ENCODE results near the gene SLC12A1. TPM values are rescaled to one million over a fixed set of nuclear protein-coding genes. Genes with fewer than 3 reads are reported as not detected.

Gene SLC12A1
- total RNA-seq, 1 donor from 2014 or later, result not detected

DNA sequence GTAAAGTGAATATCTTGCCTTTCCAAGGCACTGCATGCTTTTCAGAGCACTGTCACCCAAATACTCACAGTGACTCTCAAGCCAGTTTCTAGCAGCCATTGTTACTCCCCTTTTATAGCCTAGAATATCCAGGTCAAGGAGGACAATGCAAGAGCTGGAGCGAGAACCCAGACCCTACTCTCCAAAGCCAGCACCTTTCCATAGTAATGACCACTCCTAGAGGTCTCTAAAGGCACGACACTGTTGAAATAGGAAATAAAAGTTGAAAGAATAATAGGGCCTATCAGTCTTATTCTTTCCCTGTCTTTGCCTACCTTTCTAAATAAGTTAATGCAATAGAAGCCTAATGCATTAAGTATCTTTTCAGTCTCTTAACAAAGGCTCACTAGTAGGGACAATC lies 91.6 kb downstream of the SLC12A1 start:
- no peak overlapping the region for H2AFZ ChIP-seq (replicated peaks)
- H3K27me3 ChIP-seq, result no peaks in the 10 kb centered on the region
- no peaks in the 10 kb centered on the region for H4K20me1 ChIP-seq (ENCODE audit: low read depth)
- Mint-ChIP-seq H3K4me3 (no peak overlapping the region), H3K27me3 (ENCODE audit: insufficient read depth, low read depth) (no peaks in the 10 kb centered on the region), H3K36me3 (no peaks in the 10 kb centered on the region), H3K9me3 (peaks cover 2% of the 10 kb centered on the region), H3K4me1 (peaks cover 30% of the 10 kb centered on the region), H3K27ac (no peak overlapping the region)
- H3K36me3 ChIP-seq, result no peaks in the 10 kb centered on the region
- no peak overlapping the region for H3K9ac ChIP-seq
- H3F3A ChIP-seq (ENCODE audit: low read depth), result peaks cover 27% of the 10 kb centered on the region
- H3K27ac ChIP-seq, result no peak overlapping the region
- no peak for TF ChIP-seq EZH2 (IDR thresholded peaks at IDR 0.05)
- no peak for TF ChIP-seq EZH2phosphoT487 (IDR thresholded peaks at IDR 0.05)
- TF ChIP-seq, protein P1, sequence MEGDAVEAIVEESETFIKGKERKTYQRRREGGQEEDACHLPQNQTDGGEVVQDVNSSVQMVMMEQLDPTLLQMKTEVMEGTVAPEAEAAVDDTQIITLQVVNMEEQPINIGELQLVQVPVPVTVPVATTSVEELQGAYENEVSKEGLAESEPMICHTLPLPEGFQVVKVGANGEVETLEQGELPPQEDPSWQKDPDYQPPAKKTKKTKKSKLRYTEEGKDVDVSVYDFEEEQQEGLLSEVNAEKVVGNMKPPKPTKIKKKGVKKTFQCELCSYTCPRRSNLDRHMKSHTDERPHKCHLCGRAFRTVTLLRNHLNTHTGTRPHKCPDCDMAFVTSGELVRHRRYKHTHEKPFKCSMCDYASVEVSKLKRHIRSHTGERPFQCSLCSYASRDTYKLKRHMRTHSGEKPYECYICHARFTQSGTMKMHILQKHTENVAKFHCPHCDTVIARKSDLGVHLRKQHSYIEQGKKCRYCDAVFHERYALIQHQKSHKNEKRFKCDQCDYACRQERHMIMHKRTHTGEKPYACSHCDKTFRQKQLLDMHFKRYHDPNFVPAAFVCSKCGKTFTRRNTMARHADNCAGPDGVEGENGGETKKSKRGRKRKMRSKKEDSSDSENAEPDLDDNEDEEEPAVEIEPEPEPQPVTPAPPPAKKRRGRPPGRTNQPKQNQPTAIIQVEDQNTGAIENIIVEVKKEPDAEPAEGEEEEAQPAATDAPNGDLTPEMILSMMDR (IDR thresholded peaks at IDR 0.05), result no peak
- no peak for DNase-seq (ENCODE audit: low spot score)
- H3K79me2 ChIP-seq (ENCODE audit: low read depth), result no peaks in the 10 kb centered on the region
- no peaks in the 10 kb centered on the region for H3K9me3 ChIP-seq (ENCODE audit: low read depth)
- H3K4me3 ChIP-seq, result no peak overlapping the region
- no peak overlapping the region for H3K4me2 ChIP-seq
- H3K4me1 ChIP-seq, result peaks cover 35% of the 10 kb centered on the region

DNA sequence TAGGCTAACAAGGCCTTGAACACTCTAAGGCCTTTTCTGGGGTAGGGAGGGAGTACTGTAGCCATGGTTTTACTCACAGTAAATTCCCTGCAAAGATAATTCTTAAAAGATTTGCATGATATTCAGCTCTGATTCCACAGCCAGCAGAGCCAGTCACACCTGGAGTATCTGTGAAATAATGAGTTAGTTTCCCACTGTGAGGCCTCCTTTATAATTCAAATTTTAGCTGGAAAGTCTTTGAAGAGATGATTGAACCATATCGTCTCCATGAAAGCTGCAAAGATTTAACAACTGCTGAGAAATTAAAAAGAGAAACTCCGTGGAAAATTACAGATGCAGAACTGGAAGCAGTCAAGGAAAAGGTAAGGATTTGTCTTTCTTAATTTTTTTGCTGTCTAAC lies 92.8 kb downstream of the SLC12A1 start:
- H3K4me3 ChIP-seq, result no peak overlapping the region
- no peaks in the 10 kb centered on the region for H3K27me3 Mint-ChIP-seq (ENCODE audit: insufficient read depth, low read depth)
- peaks cover 42% of the 10 kb centered on the region for H3K4me1 ChIP-seq
- no peaks in the 10 kb centered on the region for H3K36me3 ChIP-seq
- peaks cover 37% of the 10 kb centered on the region for H3K4me1 Mint-ChIP-seq
- no peak overlapping the region for H3K9ac ChIP-seq
- no peak overlapping the region for H3K27ac ChIP-seq
- TF ChIP-seq EZH2phosphoT487 (IDR thresholded peaks at IDR 0.05) (no peak), EZH2 (IDR thresholded peaks at IDR 0.05) (no peak)
- TF ChIP-seq, protein P1 (IDR thresholded peaks at IDR 0.05), result no peak
- H3K4me2 ChIP-seq, result no peak overlapping the region
- peaks cover 2% of the 10 kb centered on the region for H3K9me3 Mint-ChIP-seq
- no peak overlapping the region for H2AFZ ChIP-seq (replicated peaks)
- DNase-seq (ENCODE audit: low spot score), result no peak
- no peak overlapping the region for H3K27ac Mint-ChIP-seq
- H3F3A ChIP-seq (ENCODE audit: low read depth), result peaks cover 31% of the 10 kb centered on the region
- no peaks in the 10 kb centered on the region for H3K79me2 ChIP-seq (ENCODE audit: low read depth)
- H3K27me3 ChIP-seq, result no peaks in the 10 kb centered on the region
- no peaks in the 10 kb centered on the region for H3K9me3 ChIP-seq (ENCODE audit: low read depth)
- H4K20me1 ChIP-seq (ENCODE audit: low read depth), result no peaks in the 10 kb centered on the region
- no peaks in the 10 kb centered on the region for H3K36me3 Mint-ChIP-seq
- no peak overlapping the region for H3K4me3 Mint-ChIP-seq

DNA sequence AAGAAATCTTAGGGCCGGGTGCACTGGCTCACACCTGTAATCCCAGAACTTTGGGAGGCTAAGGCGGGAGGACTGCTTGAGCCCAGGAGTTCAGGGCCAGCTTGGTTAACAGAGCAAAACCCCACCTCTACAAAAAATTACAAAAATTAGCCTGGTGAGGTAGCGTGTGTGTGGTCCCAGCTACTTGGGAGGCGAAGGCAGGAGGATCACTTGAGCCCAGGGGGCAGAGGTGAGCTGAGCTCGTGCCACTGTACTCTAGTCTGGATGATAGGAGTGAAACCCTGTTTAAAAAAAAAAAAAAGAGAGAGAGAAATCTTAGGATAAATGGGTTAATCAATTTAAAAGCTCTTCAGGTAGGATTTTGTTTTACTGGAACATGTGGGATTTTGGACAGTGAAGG lies 93.9 kb downstream of the SLC12A1 start:
- peak; percentile 42 for DNase-seq (ENCODE audit: low spot score)
- Mint-ChIP-seq H3K9me3 (peaks cover 2% of the 10 kb centered on the region), H3K4me3 (no peak overlapping the region), H3K4me1 (peaks cover 46% of the 10 kb centered on the region), H3K36me3 (no peaks in the 10 kb centered on the region), H3K27ac (peak overlapping the region; percentile 32), H3K27me3 (ENCODE audit: insufficient read depth, low read depth) (peaks cover 1% of the 10 kb centered on the region)
- TF ChIP-seq, protein P1 (IDR thresholded peaks at IDR 0.05), result peak; percentile 8
- TF ChIP-seq EZH2 (IDR thresholded peaks at IDR 0.05) (no peak), EZH2phosphoT487 (IDR thresholded peaks at IDR 0.05) (no peak)
- peaks cover 50% of the 10 kb centered on the region for H3K4me1 ChIP-seq
- peaks cover 37% of the 10 kb centered on the region for H3F3A ChIP-seq (ENCODE audit: low read depth)
- no peak overlapping the region for H3K9ac ChIP-seq
- no peak overlapping the region for H3K27ac ChIP-seq
- H3K9me3 ChIP-seq (ENCODE audit: low read depth), result no peaks in the 10 kb centered on the region
- no peaks in the 10 kb centered on the region for H4K20me1 ChIP-seq (ENCODE audit: low read depth)
- H3K79me2 ChIP-seq (ENCODE audit: low read depth), result no peaks in the 10 kb centered on the region
- H3K4me3 ChIP-seq, result no peak overlapping the region
- H3K36me3 ChIP-seq, result no peaks in the 10 kb centered on the region
- H2AFZ ChIP-seq (replicated peaks), result no peak overlapping the region
- no peak overlapping the region for H3K4me2 ChIP-seq
- H3K27me3 ChIP-seq, result no peaks in the 10 kb centered on the region
